OCI-LY3 (cell line): ENCODE measurements around the gene HYAL3.

ENCODE experiments used
- EZH2phosphoT487 ChIP-seq: fragments of 200-600 bp; shearing (Covaris generic); IDR thresholded peaks from 2 replicates; pipeline ENCODE4 v1.6.1; 2018; ENCODE audit warnings: antibody characterized with exemption, mixed run types, low read depth
- TF ChIP-seq, protein P1 (sequence below): fragments of 200-600, 300-600 bp; sonication (generic); IDR thresholded peaks from 2 replicates; pipeline ENCODE4 v1.5.1; 2014; ENCODE audit warnings: antibody characterized with exemption, low read length, low read depth

DNA sequence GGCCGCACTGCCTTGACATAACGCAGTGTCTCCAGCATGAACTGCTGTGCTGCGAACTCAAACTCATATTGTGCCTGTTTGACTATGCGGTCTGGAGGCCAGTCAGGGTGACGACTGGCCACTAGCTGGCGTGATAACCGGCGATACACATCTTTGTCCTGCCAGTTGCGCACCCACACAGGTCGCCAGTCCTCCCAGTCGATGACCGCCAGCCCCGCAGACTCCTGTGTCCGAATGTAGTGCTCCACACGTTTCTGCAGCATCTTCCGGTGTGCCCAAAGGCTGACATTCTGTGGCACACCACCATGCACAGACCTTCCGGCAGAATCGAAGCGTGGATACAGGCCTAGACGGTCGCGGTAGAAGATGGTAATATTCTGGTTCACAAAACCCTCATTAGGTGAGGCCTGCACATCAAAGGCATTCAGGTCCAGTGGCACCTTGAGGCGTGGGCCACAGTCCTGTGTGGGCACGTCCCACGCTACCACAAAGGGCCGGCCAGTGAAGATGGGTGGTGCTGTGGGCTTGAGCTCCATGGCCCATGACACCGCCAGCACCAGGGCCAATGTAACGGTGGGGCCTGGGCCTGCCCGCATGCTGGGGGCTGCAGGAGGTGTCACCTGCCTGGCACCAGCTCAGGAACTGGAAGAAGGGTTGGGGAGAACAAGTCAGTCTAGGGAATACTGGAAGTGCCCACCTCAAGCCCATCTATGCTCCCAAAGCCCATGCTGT, 20.9 kb upstream of the HYAL3 start:
- TF ChIP-seq, protein P1, sequence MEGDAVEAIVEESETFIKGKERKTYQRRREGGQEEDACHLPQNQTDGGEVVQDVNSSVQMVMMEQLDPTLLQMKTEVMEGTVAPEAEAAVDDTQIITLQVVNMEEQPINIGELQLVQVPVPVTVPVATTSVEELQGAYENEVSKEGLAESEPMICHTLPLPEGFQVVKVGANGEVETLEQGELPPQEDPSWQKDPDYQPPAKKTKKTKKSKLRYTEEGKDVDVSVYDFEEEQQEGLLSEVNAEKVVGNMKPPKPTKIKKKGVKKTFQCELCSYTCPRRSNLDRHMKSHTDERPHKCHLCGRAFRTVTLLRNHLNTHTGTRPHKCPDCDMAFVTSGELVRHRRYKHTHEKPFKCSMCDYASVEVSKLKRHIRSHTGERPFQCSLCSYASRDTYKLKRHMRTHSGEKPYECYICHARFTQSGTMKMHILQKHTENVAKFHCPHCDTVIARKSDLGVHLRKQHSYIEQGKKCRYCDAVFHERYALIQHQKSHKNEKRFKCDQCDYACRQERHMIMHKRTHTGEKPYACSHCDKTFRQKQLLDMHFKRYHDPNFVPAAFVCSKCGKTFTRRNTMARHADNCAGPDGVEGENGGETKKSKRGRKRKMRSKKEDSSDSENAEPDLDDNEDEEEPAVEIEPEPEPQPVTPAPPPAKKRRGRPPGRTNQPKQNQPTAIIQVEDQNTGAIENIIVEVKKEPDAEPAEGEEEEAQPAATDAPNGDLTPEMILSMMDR: no peak
- no peak for TF ChIP-seq EZH2phosphoT487
